Transverse colon (tissue), 4 donors: ENCODE results near the gene MOB1A.

Experiments used
- CTCF ChIP-seq, 5 experiments: fragments of 200-600 bp in 3 of 5; fragments of 450-650 bp in 2 of 5; sonication (generic) in 3 of 5; IDR thresholded peaks; 1 replicate in 2 of 5; 2 replicates in 3 of 5; pipeline ENCODE4 v1.5.1; 2016 to 2017; ENCODE audit warnings: antibody characterized with exemption in 5 of 5, inconsistent platforms in 3 of 5, mild to moderate bottlenecking in 2 of 5, moderate library complexity in 1 of 5
- POLR2A ChIP-seq: fragments of 450-650 bp; IDR thresholded peaks from one replicate; pipeline ENCODE4 v1.6.1; 2016; ENCODE audit warnings: antibody characterized with exemption, mild to moderate bottlenecking, moderate library complexity
- POLR2AphosphoS5 ChIP-seq, 3 donors: sonication (generic); formaldehyde crosslinking; IDR thresholded peaks; one replicate each; pipeline ENCODE4 v1.6.1; 2016; ENCODE audit warnings: antibody characterized with exemption in 3 of 3

- TF ChIP-seq CTCF (IDR thresholded peaks at IDR 0.05) (no peak), POLR2A (no peak), POLR2AphosphoS5 (IDR thresholded peaks at IDR 0.05) (no peak)
These were observed 7.4 kb upstream of the MOB1A start for GRCh38 chr2:74186038-74186437.
